Measurements from ENCODE around the gene CYP4V2.

CYP4V2 gene

GRCh38 chr4:186166852-186167512, 24.4 kb upstream of the CYP4V2 start:
- no peak overlapping the region for H3K4me3 ChIP-seq (ENCODE audit: control insufficient read depth, low read depth, low read length)
- DNase-seq (ENCODE audit: low read depth), result no peak
- TF ChIP-seq CTCF (IDR thresholded peaks at IDR 0.05; ENCODE audit: control insufficient read depth, insufficient read depth, low read depth, low read length, missing control alignments), result no peak

- H3K4me3 ChIP-seq (ENCODE audit: control insufficient read depth, low read depth, low read length), result no peak overlapping the region
- no peak for DNase-seq (ENCODE audit: low read depth)
- TF ChIP-seq CTCF (IDR thresholded peaks at IDR 0.05; ENCODE audit: control insufficient read depth, insufficient read depth, low read depth, low read length, missing control alignments), result no peak
Measured at GRCh38 chr4:186167605-186168004, 23.8 kb upstream of the CYP4V2 start.

DNA sequence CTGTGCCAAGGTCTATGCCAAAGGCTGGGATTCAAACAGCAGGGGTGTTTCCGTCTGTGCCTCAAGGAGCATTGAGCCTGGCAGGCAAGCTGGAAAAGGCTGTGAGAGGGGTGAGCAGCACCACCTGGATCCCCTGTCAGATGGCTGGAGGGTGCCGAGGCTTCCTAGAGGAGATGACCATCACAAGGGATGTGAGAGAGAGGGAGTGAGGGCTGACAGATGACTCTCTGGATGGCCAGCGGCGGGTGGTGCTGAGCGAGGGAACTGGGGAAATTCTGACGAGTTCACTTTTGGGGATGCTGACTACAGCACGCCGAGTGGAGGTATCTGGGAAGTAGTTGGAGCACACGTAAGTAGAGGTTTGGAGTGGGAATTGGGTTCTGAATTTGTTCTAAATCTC, 22.6 kb upstream of the CYP4V2 start:
- DNase-seq (ENCODE audit: low read depth), result no peak
- TF ChIP-seq CTCF (IDR thresholded peaks at IDR 0.05; ENCODE audit: control insufficient read depth, insufficient read depth, low read depth, low read length, missing control alignments), result no peak
- no peak overlapping the region for H3K4me3 ChIP-seq (ENCODE audit: control insufficient read depth, low read depth, low read length)

DNA sequence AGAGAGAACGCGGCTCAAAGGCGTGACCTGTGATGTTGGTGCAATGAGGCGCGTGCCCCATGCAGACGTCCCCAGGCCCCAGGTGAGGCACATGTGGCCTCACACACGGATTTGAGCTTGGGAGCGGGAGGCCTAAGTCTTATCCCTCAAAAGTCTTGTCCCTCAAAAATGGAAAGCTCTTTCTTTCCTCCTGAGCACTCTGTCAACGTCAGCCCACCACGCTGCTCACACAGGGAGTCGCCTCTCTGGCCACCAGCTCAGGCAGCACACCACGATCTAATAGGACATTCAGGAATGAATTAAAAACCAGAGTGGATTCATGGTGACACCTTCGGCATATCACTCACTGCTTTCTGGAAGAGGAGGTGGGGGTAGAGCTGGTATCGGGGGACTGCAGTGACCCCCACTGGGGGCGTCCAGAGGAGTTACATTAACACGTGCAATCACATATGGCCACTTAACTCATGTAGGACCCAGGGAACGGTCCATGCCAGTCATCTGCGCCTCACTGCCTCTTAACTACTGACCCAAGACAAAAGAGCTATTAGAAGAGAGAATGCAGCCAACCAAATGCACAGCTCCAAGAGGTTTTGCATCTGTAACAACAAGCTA, 21.9 kb upstream of the CYP4V2 start:
- TF ChIP-seq CTCF (IDR thresholded peaks at IDR 0.05; ENCODE audit: control insufficient read depth, insufficient read depth, low read depth, low read length, missing control alignments), result no peak
- no peak overlapping the region for H3K4me3 ChIP-seq (ENCODE audit: control insufficient read depth, low read depth, low read length)
- no peak for DNase-seq (ENCODE audit: low read depth)

DNA sequence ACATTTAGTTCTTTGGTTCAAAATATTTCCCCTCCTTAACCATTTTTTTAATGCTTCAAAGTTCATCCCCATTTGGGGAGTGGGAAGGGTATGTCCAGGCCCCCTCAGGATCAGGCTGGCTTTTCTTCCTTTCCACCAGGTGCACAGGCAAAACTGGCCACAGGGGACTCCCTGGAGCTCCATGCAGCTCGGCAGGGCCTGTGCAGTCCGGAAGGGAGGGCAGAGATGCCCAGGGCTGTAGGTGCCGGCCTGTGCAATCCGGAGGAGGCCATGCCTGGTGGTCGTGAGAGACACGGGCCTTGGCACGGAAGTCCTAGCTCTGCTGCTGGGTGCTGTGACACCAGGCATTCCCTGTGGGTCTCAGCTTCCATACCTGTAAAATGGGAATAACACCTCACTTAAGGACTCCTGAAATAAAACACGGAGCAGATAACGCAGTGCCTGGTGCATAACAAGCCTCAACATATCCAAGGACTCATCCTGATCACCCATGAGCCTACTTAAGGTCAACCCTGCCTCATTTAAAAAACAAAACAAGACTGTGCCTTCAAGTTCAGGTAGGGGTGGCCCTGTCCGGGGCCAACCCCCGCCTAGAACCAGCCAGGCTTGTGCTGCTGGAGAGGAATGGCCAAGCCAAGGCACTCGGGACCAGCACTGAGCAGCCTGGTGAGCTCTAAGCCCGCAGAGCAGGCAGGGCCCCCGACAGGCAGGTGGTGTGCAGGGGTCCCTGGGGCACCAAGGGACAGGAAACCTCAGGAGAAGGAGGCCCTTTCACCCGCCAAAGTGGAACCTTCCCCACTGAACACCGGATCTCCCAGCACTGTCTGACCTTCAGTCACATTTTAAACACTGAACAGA, 21.2 kb upstream of the CYP4V2 start:
- no peak for TF ChIP-seq CTCF (IDR thresholded peaks at IDR 0.05; ENCODE audit: control insufficient read depth, insufficient read depth, low read depth, low read length, missing control alignments)
- H3K4me3 ChIP-seq (ENCODE audit: control insufficient read depth, low read depth, low read length), result no peak overlapping the region
- no peak for DNase-seq (ENCODE audit: low read depth)

DNA sequence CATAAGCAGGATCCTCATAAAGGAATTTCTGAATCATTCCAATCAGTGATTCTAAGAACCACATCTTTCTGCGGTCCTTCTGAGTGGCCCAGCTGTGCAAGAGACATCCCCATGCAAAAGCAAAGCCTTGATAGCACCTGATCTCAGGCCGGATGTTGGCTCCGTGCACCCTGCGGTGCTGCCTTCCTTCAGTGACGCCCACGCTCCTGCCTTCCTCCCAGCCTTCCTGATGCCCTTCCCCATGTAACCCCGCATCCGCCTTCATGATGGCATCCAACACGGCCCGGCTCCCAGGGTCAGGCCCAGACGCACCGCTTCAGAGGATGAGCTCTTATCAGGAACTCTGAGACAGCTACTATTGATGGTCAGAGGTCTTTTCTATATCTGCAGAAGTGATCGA, 20.4 kb upstream of the CYP4V2 start:
- no peak overlapping the region for H3K4me3 ChIP-seq (ENCODE audit: control insufficient read depth, low read depth, low read length)
- DNase-seq (ENCODE audit: low read depth), result no peak
- no peak for TF ChIP-seq CTCF (IDR thresholded peaks at IDR 0.05; ENCODE audit: control insufficient read depth, insufficient read depth, low read depth, low read length, missing control alignments)

Measured in AG09309 (cell line).